Right atrium auricular region (tissue), 2 donors: Measurements from ENCODE around the gene PCYOX1L. TPM values are rescaled to one million over a fixed set of nuclear protein-coding genes. Genes with fewer than 3 reads are reported as not detected.
A peak's percentile ranks its signal among the peaks of the same experiment; 100 is the strongest.

Experiments used
- DNase-seq: peaks from one replicate; pipeline ENCODE4 v3.0.0-alpha.2; 2019; ENCODE audit warnings: low spot score
- H3K27ac ChIP-seq, 2 donors: fragments of 200-600 bp; sonication (generic); 1 replicate in 1 of 2; 2 replicates in 1 of 2; pipeline ENCODE4 v1.5.1; 2016 to 2019
- H3K27me3 ChIP-seq, 2 donors: fragments of 200-600 bp; sonication (generic); one replicate each; pipeline versions ENCODE4 v1.5.1 to v1.6.0; 2017 to 2019
- H3K36me3 ChIP-seq: fragments of 200-600 bp; sonication (generic); one replicate; pipeline ENCODE4 v1.5.1; 2016
- H3K4me1 ChIP-seq, 2 donors: fragments of 200-600 bp; sonication (generic); one replicate each; pipeline versions ENCODE4 v1.5.1 to v1.6.0; 2017 to 2019
- H3K4me3 ChIP-seq, 2 donors: fragments of 200-600 bp; sonication (generic); 1 replicate in 1 of 2; 2 replicates in 1 of 2; pipeline ENCODE4 v1.5.1; 2017 to 2019; ENCODE audit warnings: mild to moderate bottlenecking in 1 of 2, moderate library complexity in 1 of 2
- H3K9me3 ChIP-seq, 2 donors: fragments of 200-600 bp; sonication (generic); one replicate each; pipeline ENCODE4 v1.5.1; 2019
- total RNA-seq, 2 donors: library from RNA; depleted of rRNA; stranded (reverse); fragments of >200 nt; gene quantifications; one replicate each; pipeline ENCODE4 v1.1.0, GENCODE V29; 2016
- TF ChIP-seq, protein P1 (sequence below), 2 donors: fragments of 200-600 bp; sonication (generic); IDR thresholded peaks; one replicate each; pipeline ENCODE4 v1.5.1; 2019; ENCODE audit warnings: antibody characterized with exemption in 2 of 2

Gene PCYOX1L
- total RNA-seq, 2 donors from 2014 or later, result 4.0 to 5.6 TPM

- H3K27me3 ChIP-seq, result no peaks in the 10 kb centered on the region
- TF ChIP-seq, protein P1, sequence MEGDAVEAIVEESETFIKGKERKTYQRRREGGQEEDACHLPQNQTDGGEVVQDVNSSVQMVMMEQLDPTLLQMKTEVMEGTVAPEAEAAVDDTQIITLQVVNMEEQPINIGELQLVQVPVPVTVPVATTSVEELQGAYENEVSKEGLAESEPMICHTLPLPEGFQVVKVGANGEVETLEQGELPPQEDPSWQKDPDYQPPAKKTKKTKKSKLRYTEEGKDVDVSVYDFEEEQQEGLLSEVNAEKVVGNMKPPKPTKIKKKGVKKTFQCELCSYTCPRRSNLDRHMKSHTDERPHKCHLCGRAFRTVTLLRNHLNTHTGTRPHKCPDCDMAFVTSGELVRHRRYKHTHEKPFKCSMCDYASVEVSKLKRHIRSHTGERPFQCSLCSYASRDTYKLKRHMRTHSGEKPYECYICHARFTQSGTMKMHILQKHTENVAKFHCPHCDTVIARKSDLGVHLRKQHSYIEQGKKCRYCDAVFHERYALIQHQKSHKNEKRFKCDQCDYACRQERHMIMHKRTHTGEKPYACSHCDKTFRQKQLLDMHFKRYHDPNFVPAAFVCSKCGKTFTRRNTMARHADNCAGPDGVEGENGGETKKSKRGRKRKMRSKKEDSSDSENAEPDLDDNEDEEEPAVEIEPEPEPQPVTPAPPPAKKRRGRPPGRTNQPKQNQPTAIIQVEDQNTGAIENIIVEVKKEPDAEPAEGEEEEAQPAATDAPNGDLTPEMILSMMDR (IDR thresholded peaks at IDR 0.05), result no peak
- H3K27ac ChIP-seq, result peak within 1 kb of the TSS; percentile 89 to 93
- H3K9me3 ChIP-seq, result no peaks in the 10 kb centered on the region
- no peak for DNase-seq
- peaks cover 0 to 47% of the 10 kb centered on the region in 2 donors for H3K4me1 ChIP-seq
- no peaks in the 10 kb centered on the region for H3K36me3 ChIP-seq
- no peak within 1 kb of the TSS for H3K4me3 ChIP-seq
Measured at GRCh38 chr5:149379177-149379761, 21.4 kb downstream of the PCYOX1L start, which contains the start of gene IL17B. Gene IL17B, minus strand, starts transcription at chr5:149379292. Its CDS starts 67 bp downstream, at chr5:149379225.

- TF ChIP-seq, protein P1 (IDR thresholded peaks at IDR 0.05), result no peak
- Histone ChIP-seq H3K36me3 (no peaks in the 10 kb centered on the region), H3K4me3 (no peak overlapping the region), H3K4me1 (peaks cover 0 to 53% of the 10 kb centered on the region in 2 donors), H3K27me3 (no peaks in the 10 kb centered on the region), H3K27ac (peak overlapping the region; percentile 89 to 93), H3K9me3 (no peaks in the 10 kb centered on the region)
- no peak for DNase-seq
Measured at GRCh38 chr5:149379818-149380374, 22.1 kb downstream of the PCYOX1L start.

GRCh38 chr5:149380466-149381121, 22.7 kb downstream of the PCYOX1L start:
- TF ChIP-seq, protein P1 (IDR thresholded peaks at IDR 0.05), result no peak
- DNase-seq, result peak; percentile 72
- Histone ChIP-seq H3K4me1 (peaks cover 0 to 60% of the 10 kb centered on the region in 2 donors), H3K27me3 (no peaks in the 10 kb centered on the region), H3K9me3 (no peaks in the 10 kb centered on the region), H3K36me3 (no peaks in the 10 kb centered on the region), H3K27ac (peak overlapping the region; percentile 89 to 93), H3K4me3 (no peak overlapping the region)

GRCh38 chr5:149381261-149381985, 23.6 kb downstream of the PCYOX1L start:
- H3K27me3 ChIP-seq, result no peaks in the 10 kb centered on the region
- no peaks in the 10 kb centered on the region for H3K9me3 ChIP-seq
- TF ChIP-seq, protein P1 (IDR thresholded peaks at IDR 0.05), result no peak
- no peak for DNase-seq
- no peaks in the 10 kb centered on the region for H3K36me3 ChIP-seq
- peak overlapping the region; percentile 89 to 93 for H3K27ac ChIP-seq
- H3K4me3 ChIP-seq, result no peak overlapping the region
- H3K4me1 ChIP-seq, result peaks cover 0 to 68% of the 10 kb centered on the region in 2 donors

DNA sequence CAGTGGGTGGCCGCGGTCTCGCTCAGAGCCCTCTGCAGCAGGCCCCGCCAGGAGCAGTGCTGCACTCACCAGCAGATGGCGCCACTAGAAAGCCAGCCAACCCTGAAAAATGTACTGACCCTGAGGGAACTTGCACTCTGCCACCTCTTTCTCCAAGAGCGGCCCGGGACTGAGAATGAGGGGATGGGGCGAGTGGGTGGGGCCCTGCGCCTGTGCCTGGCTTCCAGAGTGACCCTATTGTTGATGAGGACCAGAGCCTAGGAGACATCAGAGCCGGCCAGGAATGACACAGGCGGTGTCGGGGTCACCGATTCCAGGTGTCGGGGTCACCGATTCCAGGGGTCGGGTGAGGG, 24.1 kb downstream of the PCYOX1L start:
- H3K4me3 ChIP-seq, result no peak overlapping the region
- DNase-seq, result peak; percentile 86
- no peaks in the 10 kb centered on the region for H3K27me3 ChIP-seq
- TF ChIP-seq, protein P1 (IDR thresholded peaks at IDR 0.05), result peak; percentile 88 to 98
- no peaks in the 10 kb centered on the region for H3K36me3 ChIP-seq
- H3K9me3 ChIP-seq, result no peaks in the 10 kb centered on the region
- H3K4me1 ChIP-seq, result peaks cover 0 to 73% of the 10 kb centered on the region in 2 donors
- H3K27ac ChIP-seq, result peak overlapping the region; percentile 89 to 93
